HFFc6 (cell line): ENCODE measurements around the gene IRF8. TPM values are rescaled to one million over a fixed set of nuclear protein-coding genes. Genes with fewer than 3 reads are reported as not detected.

Source experiments
- DNase-seq: peaks from one replicate; pipeline ENCODE4 v3.0.0-alpha.2; 2018
- H3K27ac Mint-ChIP-seq: 2 replicates; pipeline ENCODE4 v1.8.0; 2020; ENCODE audit warnings: mild to moderate bottlenecking, mixed read lengths
- H3K27me3 Mint-ChIP-seq: 2 replicates; pipeline ENCODE4 v1.8.0; 2021; ENCODE audit warnings: mild to moderate bottlenecking, moderate library complexity, mixed read lengths; ENCODE audit not compliant: insufficient read depth
- H3K36me3 Mint-ChIP-seq: 2 replicates; pipeline ENCODE4 v1.8.0; 2021; ENCODE audit warnings: low read depth, mixed read lengths
- H3K4me1 Mint-ChIP-seq: 2 replicates; pipeline ENCODE4 v1.8.0; 2020; ENCODE audit warnings: low read depth, mixed read lengths
- H3K4me3 Mint-ChIP-seq: 2 replicates; pipeline ENCODE4 v1.8.0; 2020; ENCODE audit warnings: mild to moderate bottlenecking, moderate library complexity, mixed read lengths
- H3K9me3 Mint-ChIP-seq: 2 replicates; pipeline ENCODE4 v1.8.0; 2020; ENCODE audit warnings: mild to moderate bottlenecking, mixed read lengths
- total RNA-seq, 6 experiments: library from RNA; stranded (reverse); fragmentation: NEBNext Ultra II Directional; extraction: Animal tissue kit (Norgen Biotek cat#: 25700); gene quantifications; 2 replicates in 1 of 6; 3 replicates in 5 of 6; pipeline ENCODE4 v1.2.3, GENCODE V29; 2021
- TF ChIP-seq, protein P1 (sequence below): fragments of 200-600 bp; sonication (generic); IDR thresholded peaks from 2 replicates; pipeline ENCODE4 v1.5.0; 2021; ENCODE audit warnings: antibody characterized with exemption, mild to moderate bottlenecking

The IRF8 gene
- total RNA-seq, 6 experiments from 2014 or later, result not detected

GRCh38 chr16:85883813-85884212, 15.1 kb upstream of the IRF8 start:
- TF ChIP-seq, protein P1, sequence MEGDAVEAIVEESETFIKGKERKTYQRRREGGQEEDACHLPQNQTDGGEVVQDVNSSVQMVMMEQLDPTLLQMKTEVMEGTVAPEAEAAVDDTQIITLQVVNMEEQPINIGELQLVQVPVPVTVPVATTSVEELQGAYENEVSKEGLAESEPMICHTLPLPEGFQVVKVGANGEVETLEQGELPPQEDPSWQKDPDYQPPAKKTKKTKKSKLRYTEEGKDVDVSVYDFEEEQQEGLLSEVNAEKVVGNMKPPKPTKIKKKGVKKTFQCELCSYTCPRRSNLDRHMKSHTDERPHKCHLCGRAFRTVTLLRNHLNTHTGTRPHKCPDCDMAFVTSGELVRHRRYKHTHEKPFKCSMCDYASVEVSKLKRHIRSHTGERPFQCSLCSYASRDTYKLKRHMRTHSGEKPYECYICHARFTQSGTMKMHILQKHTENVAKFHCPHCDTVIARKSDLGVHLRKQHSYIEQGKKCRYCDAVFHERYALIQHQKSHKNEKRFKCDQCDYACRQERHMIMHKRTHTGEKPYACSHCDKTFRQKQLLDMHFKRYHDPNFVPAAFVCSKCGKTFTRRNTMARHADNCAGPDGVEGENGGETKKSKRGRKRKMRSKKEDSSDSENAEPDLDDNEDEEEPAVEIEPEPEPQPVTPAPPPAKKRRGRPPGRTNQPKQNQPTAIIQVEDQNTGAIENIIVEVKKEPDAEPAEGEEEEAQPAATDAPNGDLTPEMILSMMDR, result no peak
- DNase-seq, result no peak
- Mint-ChIP-seq H3K36me3 (no peaks in the 10 kb centered on the region), H3K4me3 (no peak overlapping the region), H3K9me3 (no peaks in the 10 kb centered on the region), H3K27me3 (peaks cover 59% of the 10 kb centered on the region), H3K4me1 (peaks cover 10% of the 10 kb centered on the region), H3K27ac (no peak overlapping the region)

DNA sequence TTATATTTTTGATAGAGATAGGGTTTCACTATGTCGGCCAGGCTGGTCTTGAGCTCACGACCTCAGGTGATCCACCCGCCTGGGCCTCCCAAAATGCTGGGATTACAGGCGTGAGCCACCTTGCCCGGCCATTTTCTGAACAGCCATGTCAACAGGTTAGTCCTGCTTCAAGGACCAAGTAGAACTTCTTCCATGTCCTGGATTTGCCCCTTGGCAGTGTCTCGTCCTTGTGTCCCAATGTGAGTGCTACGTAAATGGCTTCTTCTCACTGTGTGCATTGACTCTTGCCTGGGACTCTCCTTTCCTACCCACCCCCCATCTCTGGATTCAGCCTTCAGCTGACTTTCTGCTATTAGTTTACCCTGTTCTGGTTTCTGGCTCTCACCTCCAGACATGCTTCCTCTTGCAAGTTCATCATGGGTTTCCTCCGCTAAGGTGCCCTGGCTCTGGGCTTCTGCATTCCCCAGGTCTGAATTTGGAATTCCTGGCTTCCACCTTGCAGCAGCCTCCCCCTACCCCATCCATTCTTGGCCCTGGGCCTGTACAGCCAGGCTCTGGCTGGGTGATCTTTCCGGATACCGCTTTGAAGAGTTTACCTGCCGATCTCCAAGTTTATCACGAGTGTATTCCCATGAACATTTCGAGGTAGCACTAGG, 14.0 kb upstream of the IRF8 start:
- Mint-ChIP-seq H3K9me3 (no peaks in the 10 kb centered on the region), H3K4me1 (peaks cover 15% of the 10 kb centered on the region), H3K4me3 (no peak overlapping the region), H3K27ac (no peak overlapping the region), H3K27me3 (peaks cover 55% of the 10 kb centered on the region), H3K36me3 (no peaks in the 10 kb centered on the region)
- no peak for DNase-seq
- TF ChIP-seq, protein P1, result no peak

DNA sequence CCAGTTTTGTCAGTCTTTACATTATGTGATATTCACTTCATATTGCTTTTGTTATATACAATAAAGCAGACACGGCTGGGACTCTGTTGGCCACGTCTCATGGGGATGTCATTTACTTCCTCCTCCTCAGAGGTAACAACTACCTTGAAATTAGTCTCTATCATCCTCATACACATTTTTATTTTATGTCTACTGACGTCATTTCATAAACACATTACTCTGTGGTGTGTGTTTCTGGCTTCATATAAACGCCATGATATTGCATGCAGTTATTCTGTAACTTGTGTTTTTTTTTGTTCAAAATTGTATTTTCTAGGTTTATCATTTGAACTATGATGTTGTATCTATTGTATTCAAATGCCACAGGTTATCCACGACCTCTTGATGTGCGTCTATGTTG, 13.4 kb upstream of the IRF8 start:
- DNase-seq, result no peak
- H3K27me3 Mint-ChIP-seq, result peaks cover 49% of the 10 kb centered on the region
- H3K4me1 Mint-ChIP-seq, result peaks cover 17% of the 10 kb centered on the region
- H3K36me3 Mint-ChIP-seq, result no peaks in the 10 kb centered on the region
- no peak overlapping the region for H3K27ac Mint-ChIP-seq
- TF ChIP-seq, protein P1, result no peak
- no peak overlapping the region for H3K4me3 Mint-ChIP-seq
- no peaks in the 10 kb centered on the region for H3K9me3 Mint-ChIP-seq

GRCh38 chr16:85888405-85889331, 10.3 kb upstream of the IRF8 start:
- peak; percentile 57 for DNase-seq
- H3K36me3 Mint-ChIP-seq, result no peaks in the 10 kb centered on the region
- H3K27ac Mint-ChIP-seq, result no peak overlapping the region; the same call in 1 of the 2 replicates
- H3K9me3 Mint-ChIP-seq, result no peaks in the 10 kb centered on the region
- TF ChIP-seq, protein P1, result no peak
- peaks cover 36% of the 10 kb centered on the region for H3K27me3 Mint-ChIP-seq
- H3K4me1 Mint-ChIP-seq, result peaks cover 27% of the 10 kb centered on the region
- peak overlapping the region; percentile 49 for H3K4me3 Mint-ChIP-seq

DNA sequence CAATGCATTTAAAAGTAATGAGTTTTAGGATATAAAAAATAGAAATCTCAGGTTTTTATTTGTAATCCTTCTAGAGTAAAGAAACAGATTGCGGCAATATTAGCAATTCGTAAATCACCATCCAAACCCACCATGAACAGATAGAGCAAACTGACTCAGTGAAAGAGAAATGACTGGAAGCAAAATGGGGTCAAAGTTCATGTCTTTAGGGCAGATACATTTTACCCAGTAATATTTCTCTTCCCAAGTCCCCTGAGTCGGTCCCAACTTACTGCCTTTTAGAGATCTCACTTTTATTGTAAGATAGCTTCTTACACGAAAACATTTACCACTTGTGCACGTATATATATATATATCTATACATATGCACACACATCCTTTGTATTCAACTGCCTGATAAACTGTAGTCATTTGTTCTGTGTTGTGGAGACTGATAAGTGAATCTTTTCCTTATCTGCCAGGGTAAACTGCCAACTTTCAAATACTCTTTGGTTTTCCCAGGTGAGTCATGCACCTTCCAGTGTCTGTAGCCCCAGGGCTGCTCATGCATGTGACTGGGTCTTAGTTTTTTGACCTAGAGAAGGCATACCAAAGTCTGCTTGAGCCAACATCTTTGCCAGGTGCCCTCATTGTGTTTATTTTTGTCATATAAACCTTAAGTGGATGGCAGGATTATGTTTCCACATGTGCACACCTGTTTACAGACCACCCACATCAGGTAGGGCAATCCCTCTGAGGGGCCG, 7.8 kb upstream of the IRF8 start:
- peaks cover 50% of the 10 kb centered on the region for H3K27me3 Mint-ChIP-seq
- H3K36me3 Mint-ChIP-seq, result no peaks in the 10 kb centered on the region
- no peak overlapping the region for H3K27ac Mint-ChIP-seq
- DNase-seq, result peak; percentile 3
- no peaks in the 10 kb centered on the region for H3K9me3 Mint-ChIP-seq
- TF ChIP-seq, protein P1, result no peak
- peaks cover 27% of the 10 kb centered on the region for H3K4me1 Mint-ChIP-seq
- no peak overlapping the region for H3K4me3 Mint-ChIP-seq
